ENCODE results near the gene CCM2.

DNA sequence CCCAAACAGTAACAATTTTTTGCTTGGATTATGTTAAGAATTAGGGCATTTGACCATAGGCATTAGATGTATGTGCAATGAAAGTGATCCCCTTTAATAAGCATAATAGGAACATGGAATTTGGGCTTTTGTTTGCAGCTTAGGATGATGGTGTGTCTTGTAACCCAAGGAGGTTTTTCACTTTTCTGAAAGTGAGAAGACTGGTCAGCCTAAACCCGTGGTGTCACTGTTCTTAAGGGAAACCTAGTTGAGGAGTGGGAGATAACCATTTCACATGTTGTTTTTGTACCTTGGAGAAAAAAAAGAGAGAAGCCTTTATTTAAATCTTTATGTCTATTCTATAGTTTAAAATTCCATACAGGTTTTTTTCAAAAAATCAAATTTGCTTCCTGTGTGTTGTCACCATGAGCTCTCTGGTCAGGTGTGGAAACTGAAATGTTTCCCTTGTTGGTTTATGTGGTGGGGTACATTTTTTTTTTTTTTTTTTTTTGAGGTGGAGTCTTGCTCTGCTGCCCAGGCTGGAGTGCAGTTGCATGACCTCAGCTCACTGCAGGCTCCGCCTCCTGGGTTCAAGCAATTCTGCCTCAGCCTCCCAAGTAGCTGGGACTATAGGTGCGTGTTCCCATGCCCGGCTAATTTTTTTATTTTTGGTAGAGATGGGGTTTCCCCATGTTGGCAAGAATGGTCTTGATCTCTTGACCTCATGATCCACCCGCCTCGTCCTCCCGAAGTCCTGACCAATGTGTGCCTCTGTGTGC, 7.7 kb downstream of the CCM2 start:
- TF ChIP-seq, protein P1, sequence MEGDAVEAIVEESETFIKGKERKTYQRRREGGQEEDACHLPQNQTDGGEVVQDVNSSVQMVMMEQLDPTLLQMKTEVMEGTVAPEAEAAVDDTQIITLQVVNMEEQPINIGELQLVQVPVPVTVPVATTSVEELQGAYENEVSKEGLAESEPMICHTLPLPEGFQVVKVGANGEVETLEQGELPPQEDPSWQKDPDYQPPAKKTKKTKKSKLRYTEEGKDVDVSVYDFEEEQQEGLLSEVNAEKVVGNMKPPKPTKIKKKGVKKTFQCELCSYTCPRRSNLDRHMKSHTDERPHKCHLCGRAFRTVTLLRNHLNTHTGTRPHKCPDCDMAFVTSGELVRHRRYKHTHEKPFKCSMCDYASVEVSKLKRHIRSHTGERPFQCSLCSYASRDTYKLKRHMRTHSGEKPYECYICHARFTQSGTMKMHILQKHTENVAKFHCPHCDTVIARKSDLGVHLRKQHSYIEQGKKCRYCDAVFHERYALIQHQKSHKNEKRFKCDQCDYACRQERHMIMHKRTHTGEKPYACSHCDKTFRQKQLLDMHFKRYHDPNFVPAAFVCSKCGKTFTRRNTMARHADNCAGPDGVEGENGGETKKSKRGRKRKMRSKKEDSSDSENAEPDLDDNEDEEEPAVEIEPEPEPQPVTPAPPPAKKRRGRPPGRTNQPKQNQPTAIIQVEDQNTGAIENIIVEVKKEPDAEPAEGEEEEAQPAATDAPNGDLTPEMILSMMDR (conservative IDR thresholded peaks at IDR 0.05; ENCODE audit: low read depth in 2 of 2), result no peak
- TF ChIP-seq CREB1 (CRISPR knock-in tag; IDR thresholded peaks at IDR 0.05; ENCODE audit: low read depth), result no peak
- no peak for TF ChIP-seq STAT1 (IDR thresholded peaks at IDR 0.05; ENCODE audit: unreplicated experiment)
- TF ChIP-seq, protein P2, sequence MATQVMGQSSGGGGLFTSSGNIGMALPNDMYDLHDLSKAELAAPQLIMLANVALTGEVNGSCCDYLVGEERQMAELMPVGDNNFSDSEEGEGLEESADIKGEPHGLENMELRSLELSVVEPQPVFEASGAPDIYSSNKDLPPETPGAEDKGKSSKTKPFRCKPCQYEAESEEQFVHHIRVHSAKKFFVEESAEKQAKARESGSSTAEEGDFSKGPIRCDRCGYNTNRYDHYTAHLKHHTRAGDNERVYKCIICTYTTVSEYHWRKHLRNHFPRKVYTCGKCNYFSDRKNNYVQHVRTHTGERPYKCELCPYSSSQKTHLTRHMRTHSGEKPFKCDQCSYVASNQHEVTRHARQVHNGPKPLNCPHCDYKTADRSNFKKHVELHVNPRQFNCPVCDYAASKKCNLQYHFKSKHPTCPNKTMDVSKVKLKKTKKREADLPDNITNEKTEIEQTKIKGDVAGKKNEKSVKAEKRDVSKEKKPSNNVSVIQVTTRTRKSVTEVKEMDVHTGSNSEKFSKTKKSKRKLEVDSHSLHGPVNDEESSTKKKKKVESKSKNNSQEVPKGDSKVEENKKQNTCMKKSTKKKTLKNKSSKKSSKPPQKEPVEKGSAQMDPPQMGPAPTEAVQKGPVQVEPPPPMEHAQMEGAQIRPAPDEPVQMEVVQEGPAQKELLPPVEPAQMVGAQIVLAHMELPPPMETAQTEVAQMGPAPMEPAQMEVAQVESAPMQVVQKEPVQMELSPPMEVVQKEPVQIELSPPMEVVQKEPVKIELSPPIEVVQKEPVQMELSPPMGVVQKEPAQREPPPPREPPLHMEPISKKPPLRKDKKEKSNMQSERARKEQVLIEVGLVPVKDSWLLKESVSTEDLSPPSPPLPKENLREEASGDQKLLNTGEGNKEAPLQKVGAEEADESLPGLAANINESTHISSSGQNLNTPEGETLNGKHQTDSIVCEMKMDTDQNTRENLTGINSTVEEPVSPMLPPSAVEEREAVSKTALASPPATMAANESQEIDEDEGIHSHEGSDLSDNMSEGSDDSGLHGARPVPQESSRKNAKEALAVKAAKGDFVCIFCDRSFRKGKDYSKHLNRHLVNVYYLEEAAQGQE (IDR thresholded peaks at IDR 0.05; ENCODE audit: unreplicated experiment), result no peak
- TF ChIP-seq EZH2 (IDR thresholded peaks at IDR 0.05; ENCODE audit: low read depth, unreplicated experiment), result no peak
- TF ChIP-seq POLR2AphosphoS5 (IDR thresholded peaks at IDR 0.05; ENCODE audit: low read depth), result no peak
- no peak for TF ChIP-seq NANOG (IDR thresholded peaks at IDR 0.05; ENCODE audit: borderline replicate concordance)
- TF ChIP-seq EZH2phosphoT487 (IDR thresholded peaks at IDR 0.05; ENCODE audit: unreplicated experiment), result no peak
- TF ChIP-seq, protein P3, sequence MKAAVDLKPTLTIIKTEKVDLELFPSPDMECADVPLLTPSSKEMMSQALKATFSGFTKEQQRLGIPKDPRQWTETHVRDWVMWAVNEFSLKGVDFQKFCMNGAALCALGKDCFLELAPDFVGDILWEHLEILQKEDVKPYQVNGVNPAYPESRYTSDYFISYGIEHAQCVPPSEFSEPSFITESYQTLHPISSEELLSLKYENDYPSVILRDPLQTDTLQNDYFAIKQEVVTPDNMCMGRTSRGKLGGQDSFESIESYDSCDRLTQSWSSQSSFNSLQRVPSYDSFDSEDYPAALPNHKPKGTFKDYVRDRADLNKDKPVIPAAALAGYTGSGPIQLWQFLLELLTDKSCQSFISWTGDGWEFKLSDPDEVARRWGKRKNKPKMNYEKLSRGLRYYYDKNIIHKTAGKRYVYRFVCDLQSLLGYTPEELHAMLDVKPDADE (IDR thresholded peaks at IDR 0.05), result no peak

Measured in GM23338 (cell line).